HL-60 (cell line): Measurements from ENCODE around the gene PDCD7.
"Not testable (repeated sequence)": the region's sequence is repeated elsewhere in the genome, so short reads cannot be mapped to it uniquely, and the experiment has no call there.

Experiments used
- DNase-seq, 2 experiments: peaks; one replicate each; pipeline ENCODE4 v3.0.0-alpha.2; 2010 to 2020; ENCODE audit warnings: low read depth in 1 of 2, low spot score in 1 of 2
- H3K27ac ChIP-seq: fragments of 250-450 bp; sonication (Bioruptor Pico); replicated peaks from 2 replicates; pipeline ENCODE4 v1.5.1; 2020; ENCODE audit warnings: mild to moderate bottlenecking, moderate library complexity
- H3K27me3 ChIP-seq: fragments of 250-450 bp; sonication (Bioruptor Pico); 2 replicates; pipeline ENCODE4 v1.5.1; 2021; ENCODE audit warnings: mild to moderate bottlenecking, moderate library complexity; ENCODE audit not compliant: insufficient read depth, poor library complexity, severe bottlenecking
- H3K4me3 ChIP-seq: replicated peaks from 2 replicates; pipeline ENCODE4 v1.5.1; 2011; ENCODE audit warnings: mild to moderate bottlenecking, control low read depth, low read length; ENCODE audit not compliant: insufficient read depth
- CTCF ChIP-seq: IDR thresholded peaks from one replicate; pipeline ENCODE4 v1.5.1; 2011; ENCODE audit warnings: low read length, control low read depth, inconsistent platforms; ENCODE audit not compliant: insufficient read depth
- GABPA ChIP-seq: IDR thresholded peaks from 2 replicates; pipeline ENCODE4 v1.6.1; 2012; ENCODE audit warnings: low read depth
- POLR2AphosphoS5 ChIP-seq: IDR thresholded peaks from 2 replicates; pipeline ENCODE4 v1.6.1; 2012; ENCODE audit warnings: low read depth
- REST ChIP-seq: IDR thresholded peaks from 2 replicates; pipeline ENCODE4 v1.6.1; 2012; ENCODE audit warnings: low read depth; ENCODE audit not compliant: insufficient replicate concordance
- SPI1 ChIP-seq: IDR thresholded peaks from 2 replicates; pipeline ENCODE4 v1.6.1; 2012; ENCODE audit warnings: low read depth, mild to moderate bottlenecking, borderline replicate concordance

Gene PDCD7

DNA sequence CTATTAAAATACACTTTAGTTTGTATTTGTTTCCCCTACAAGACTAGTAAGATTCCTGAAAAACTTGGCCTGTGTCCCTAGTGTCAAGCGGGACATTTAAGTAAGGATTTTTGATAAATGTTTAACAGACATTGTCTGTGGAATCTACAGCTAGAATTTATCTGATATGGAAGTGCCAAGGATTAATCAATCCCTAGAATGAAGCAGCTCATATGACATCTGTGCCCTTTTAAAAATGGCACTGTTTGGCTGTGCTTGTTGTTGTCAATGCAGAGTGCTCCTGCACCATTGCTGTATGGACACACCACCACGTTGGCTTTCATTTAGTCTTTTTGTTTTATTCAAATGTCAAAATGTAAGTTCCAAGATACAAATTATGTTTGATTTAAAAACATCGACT, 14.3 kb upstream of the PDCD7 start:
- TF ChIP-seq SPI1 = no peak
- no peak for TF ChIP-seq CTCF
- TF ChIP-seq REST = no peak
- no peak for TF ChIP-seq GABPA
- no peak for TF ChIP-seq POLR2AphosphoS5
- no peak for DNase-seq

GRCh38 chr15:65146438-65146837, 12.8 kb upstream of the PDCD7 start:
- Histone ChIP-seq H3K27me3 (no peaks in the 10 kb centered on the region), H3K27ac (no peak overlapping the region), H3K4me3 (no peak overlapping the region)
- TF ChIP-seq REST (no peak), POLR2AphosphoS5 (no peak), CTCF (no peak), GABPA (no peak), SPI1 (no peak)
- no peak for DNase-seq

More for the DNA sequence above, 14.3 kb upstream of the PDCD7 start:
- no peaks in the 10 kb centered on the region for H3K27me3 ChIP-seq
- H3K27ac ChIP-seq = no peak overlapping the region
- no peak overlapping the region for H3K4me3 ChIP-seq

GRCh38 chr15:65138631-65139030, 5.0 kb upstream of the PDCD7 start:
- DNase-seq, H3K27me3 ChIP-seq, H3K4me3 ChIP-seq, H3K27ac ChIP-seq: not testable (repeated sequence)

DNA sequence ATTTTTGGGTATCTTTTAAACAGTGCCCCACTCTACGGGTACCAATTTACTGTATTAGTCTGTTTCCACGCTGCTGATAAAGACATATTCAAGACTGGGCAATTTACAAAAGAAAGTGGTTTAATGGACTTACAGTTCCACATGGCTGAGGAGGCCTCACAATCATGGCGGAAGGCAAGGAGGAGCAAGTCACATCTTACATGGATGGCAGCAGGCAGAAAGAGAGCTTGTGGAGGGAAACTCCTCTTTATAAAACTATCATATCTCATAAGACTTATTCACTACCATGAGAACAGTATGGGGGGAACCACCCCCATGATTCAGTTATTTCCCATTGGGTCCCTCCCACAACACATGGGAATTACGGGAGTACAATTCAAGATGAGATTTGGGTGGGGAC, 4.3 kb upstream of the PDCD7 start:
- not testable (repeated sequence) for H3K27me3 ChIP-seq, H3K4me3 ChIP-seq, H3K27ac ChIP-seq, DNase-seq

DNA sequence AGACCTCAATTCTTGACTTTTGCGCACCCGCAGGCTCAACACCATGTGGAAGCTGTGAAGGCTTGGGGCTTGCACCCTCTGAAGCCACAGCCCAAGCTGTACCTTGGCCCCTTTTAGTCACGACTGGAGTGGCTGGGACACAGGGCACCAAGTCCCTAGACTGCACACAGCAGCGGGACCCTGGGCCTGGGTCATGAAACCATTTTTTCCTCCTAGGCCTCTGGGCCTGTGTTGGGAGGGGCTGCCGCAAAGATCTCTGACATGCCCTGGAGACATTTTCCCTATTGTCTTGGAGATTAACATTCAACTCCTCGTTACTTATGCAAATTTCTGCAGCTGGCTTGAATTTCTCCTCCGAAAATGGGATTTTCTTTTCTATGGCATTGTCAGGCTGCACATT, 3.5 kb upstream of the PDCD7 start:
- not testable (repeated sequence) for H3K4me3 ChIP-seq, H3K27me3 ChIP-seq, DNase-seq, H3K27ac ChIP-seq

GRCh38 chr15:65134538-65134937, 930 bp upstream of the PDCD7 start:
- peak overlapping the region; percentile 78; the same call in 1 of the 2 replicates for H3K4me3 ChIP-seq
- no peak for DNase-seq
- H3K27me3 ChIP-seq = no peaks in the 10 kb centered on the region
- TF ChIP-seq CTCF (no peak), POLR2AphosphoS5 (no peak), REST (no peak), SPI1 (no peak), GABPA (no peak)
- H3K27ac ChIP-seq = no peak overlapping the region
